HUES64 (cell line): Measurements from ENCODE around the gene CGNL1.

Experiments
- H3K27ac ChIP-seq: 2 replicates; pipeline ENCODE4 v1.7.0; 2013; ENCODE audit warnings: low read depth, low read length, inconsistent platforms
- H3K27me3 ChIP-seq: 2 replicates; pipeline ENCODE4 v1.6.1; 2013; ENCODE audit warnings: mild to moderate bottlenecking, low read length; ENCODE audit not compliant: insufficient read depth
- H3K36me3 ChIP-seq: 2 replicates; pipeline ENCODE4 v1.6.1; 2013; ENCODE audit warnings: mild to moderate bottlenecking, low read length; ENCODE audit not compliant: insufficient read depth
- H3K4me1 ChIP-seq: 2 replicates; pipeline ENCODE4 v1.6.1; 2013; ENCODE audit warnings: mild to moderate bottlenecking, low read length, moderate library complexity; ENCODE audit not compliant: insufficient read depth
- H3K4me3 ChIP-seq: 2 replicates; pipeline ENCODE4 v1.5.1; 2013; ENCODE audit warnings: mild to moderate bottlenecking, low read length, moderate library complexity
- H3K9ac ChIP-seq: 2 replicates; pipeline ENCODE4 v1.6.1; 2013; ENCODE audit warnings: mild to moderate bottlenecking, low read depth, low read length
- H3K9me3 ChIP-seq: 2 replicates; pipeline ENCODE4 v1.6.1; 2013; ENCODE audit warnings: low read depth, low read length; ENCODE audit not compliant: insufficient read depth
- WGBS: fragments of 150-250, 120-280 bp; methylation state at CpG from one replicate; pipeline ENCODE4 v1.1.7; 2013; ENCODE audit warnings: missing lambda C conversion rate; 5-methylcytosine and 5-hydroxymethylcytosine counted together

CGNL1 gene

GRCh38 chr15:57439128-57440027 is 63.1 kb downstream of the CGNL1 start:
- H3K4me3 ChIP-seq: no peak overlapping the region
- H3K27ac ChIP-seq: no peak overlapping the region
- no peaks in the 10 kb centered on the region for H3K9me3 ChIP-seq
- H3K27me3 ChIP-seq: no peaks in the 10 kb centered on the region
- WGBS: 95% methylated on average over 25 of the region's 26 CpGs
- H3K36me3 ChIP-seq: peaks cover 43% of the 10 kb centered on the region
- H3K9ac ChIP-seq: no peak overlapping the region
- H3K4me1 ChIP-seq: peaks cover 7% of the 10 kb centered on the region; the same call in 1 of the 2 replicates

- H3K4me3 ChIP-seq: no peak overlapping the region
- H3K36me3 ChIP-seq: peaks cover 48% of the 10 kb centered on the region
- 93% methylated on average over 3 of the region's 3 CpGs for WGBS
Observed at GRCh38 chr15:57440167-57440566, 63.9 kb downstream of the CGNL1 start.

GRCh38 chr15:57440799-57441198 is 64.5 kb downstream of the CGNL1 start:
- peaks cover 15% of the 10 kb centered on the region for H3K4me1 ChIP-seq
- no peaks in the 10 kb centered on the region for H3K27me3 ChIP-seq
- no peak overlapping the region for H3K9ac ChIP-seq
- WGBS: 0% methylated on average over 1 of the region's 1 CpG
- H3K4me3 ChIP-seq: no peak overlapping the region
- H3K27ac ChIP-seq: no peak overlapping the region
- H3K36me3 ChIP-seq: peaks cover 48% of the 10 kb centered on the region
- H3K9me3 ChIP-seq: no peaks in the 10 kb centered on the region

More at GRCh38 chr15:57440167-57440566, 63.9 kb downstream of the CGNL1 start:
- Histone ChIP-seq H3K27ac (no peak overlapping the region), H3K27me3 (no peaks in the 10 kb centered on the region), H3K9me3 (no peaks in the 10 kb centered on the region), H3K4me1 (peaks cover 9% of the 10 kb centered on the region), H3K9ac (no peak overlapping the region)

GRCh38 chr15:57442335-57442734 is 66.0 kb downstream of the CGNL1 start:
- H3K9me3 ChIP-seq: no peaks in the 10 kb centered on the region
- WGBS: 93% methylated on average over 3 of the region's 3 CpGs
- H3K4me1 ChIP-seq: peaks cover 26% of the 10 kb centered on the region
- no peaks in the 10 kb centered on the region for H3K27me3 ChIP-seq
- H3K4me3 ChIP-seq: no peak overlapping the region
- peaks cover 50% of the 10 kb centered on the region for H3K36me3 ChIP-seq
- H3K27ac ChIP-seq: no peak overlapping the region
- no peak overlapping the region for H3K9ac ChIP-seq

GRCh38 chr15:57443486-57443885 is 67.2 kb downstream of the CGNL1 start:
- no peak overlapping the region for H3K4me3 ChIP-seq
- H3K9me3 ChIP-seq: no peaks in the 10 kb centered on the region
- no peaks in the 10 kb centered on the region for H3K27me3 ChIP-seq
- peaks cover 48% of the 10 kb centered on the region for H3K36me3 ChIP-seq
- peaks cover 26% of the 10 kb centered on the region for H3K4me1 ChIP-seq
- no peak overlapping the region for H3K27ac ChIP-seq
- H3K9ac ChIP-seq: no peak overlapping the region
- 96% methylated on average over 8 of the region's 8 CpGs for WGBS

- 85% methylated on average over 4 of the region's 5 CpGs for WGBS
- peaks cover 26% of the 10 kb centered on the region for H3K4me1 ChIP-seq
- peaks cover 56% of the 10 kb centered on the region for H3K36me3 ChIP-seq
- no peak overlapping the region for H3K9ac ChIP-seq
- 0 out of 2 replicates have a peak overlapping the region, but pooled peaks have one; percentile 29 for H3K27ac ChIP-seq
- H3K9me3 ChIP-seq: no peaks in the 10 kb centered on the region
- no peak overlapping the region for H3K4me3 ChIP-seq
- H3K27me3 ChIP-seq: no peaks in the 10 kb centered on the region
Observed at GRCh38 chr15:57444877-57445513, 68.7 kb downstream of the CGNL1 start.

- WGBS: no CpG with 5 or more reads among the region's 1 CpG
Observed at GRCh38 chr15:57445872-57446271, 69.6 kb downstream of the CGNL1 start.

GRCh38 chr15:57446393-57446792 is 70.1 kb downstream of the CGNL1 start:
- Histone ChIP-seq H3K9ac (no peak overlapping the region), H3K4me1 (peaks cover 19% of the 10 kb centered on the region), H3K36me3 (peaks cover 64% of the 10 kb centered on the region), H3K27me3 (no peaks in the 10 kb centered on the region), H3K9me3 (no peaks in the 10 kb centered on the region), H3K27ac (no peak overlapping the region), H3K4me3 (no peak overlapping the region)
- WGBS: 100% methylated on average over 1 of the region's 3 CpGs

More at GRCh38 chr15:57445872-57446271, 69.6 kb downstream of the CGNL1 start:
- no peak overlapping the region for H3K9ac ChIP-seq
- H3K27me3 ChIP-seq: no peaks in the 10 kb centered on the region
- H3K4me3 ChIP-seq: no peak overlapping the region
- H3K9me3 ChIP-seq: no peaks in the 10 kb centered on the region
- H3K4me1 ChIP-seq: peaks cover 22% of the 10 kb centered on the region
- peaks cover 59% of the 10 kb centered on the region for H3K36me3 ChIP-seq
- H3K27ac ChIP-seq: peak overlapping the region; percentile 25

GRCh38 chr15:57451555-57451954 is 75.2 kb downstream of the CGNL1 start:
- Histone ChIP-seq H3K36me3 (peaks cover 80% of the 10 kb centered on the region), H3K27ac (no peak overlapping the region), H3K4me3 (no peak overlapping the region), H3K27me3 (no peaks in the 10 kb centered on the region), H3K9ac (no peak overlapping the region), H3K9me3 (no peaks in the 10 kb centered on the region), H3K4me1 (peaks cover 3% of the 10 kb centered on the region; the same call in 1 of the 2 replicates)

GRCh38 chr15:57452090-57452754 is 75.9 kb downstream of the CGNL1 start:
- H3K27me3 ChIP-seq: no peaks in the 10 kb centered on the region
- no peak overlapping the region for H3K4me3 ChIP-seq
- no peak overlapping the region for H3K27ac ChIP-seq
- no peaks in the 10 kb centered on the region for H3K9me3 ChIP-seq
- H3K9ac ChIP-seq: no peak overlapping the region
- H3K4me1 ChIP-seq: no peaks in the 10 kb centered on the region
- peaks cover 85% of the 10 kb centered on the region for H3K36me3 ChIP-seq
- WGBS: 95% methylated on average over 11 of the region's 11 CpGs

GRCh38 chr15:57455929-57456328 is 79.6 kb downstream of the CGNL1 start:
- Histone ChIP-seq H3K36me3 (peaks cover 87% of the 10 kb centered on the region; the same call in 1 of the 2 replicates), H3K27ac (no peak overlapping the region), H3K4me3 (no peak overlapping the region)

More at GRCh38 chr15:57455929-57456328, 79.6 kb downstream of the CGNL1 start:
- no peak overlapping the region for H3K9ac ChIP-seq
- H3K4me1 ChIP-seq: no peaks in the 10 kb centered on the region
- H3K9me3 ChIP-seq: no peaks in the 10 kb centered on the region
- H3K27me3 ChIP-seq: no peaks in the 10 kb centered on the region
- WGBS: 100% methylated on average over 2 of the region's 2 CpGs
